H1 (cell line): ENCODE measurements around the gene MBNL2. TPM values are rescaled to one million over a fixed set of nuclear protein-coding genes. Genes with fewer than 3 reads are reported as not detected.

Experiments
- RNF2 ChIP-seq: fragments of 200-900, 300-1000 bp; sonication (generic); IDR thresholded peaks from 2 replicates; pipeline ENCODE4 v1.7.1; 2016; ENCODE audit warnings: borderline replicate concordance, low read depth, mild to moderate bottlenecking, antibody characterized with exemption, low read length; ENCODE audit not compliant: poor library complexity, severe bottlenecking; ENCODE audit errors: missing control alignments
- SRF ChIP-seq: IDR thresholded peaks from 2 replicates; pipeline ENCODE4 v1.6.1; 2011; ENCODE audit warnings: mild to moderate bottlenecking, low read depth, low read length, moderate library complexity
- polyA plus RNA-seq, 7 experiments: library from polyadenylated mRNA; depleted of rRNA in 3 of 7; stranded (reverse) in 5 of 7; unstranded in 2 of 7; fragments of >200 nt in 5 of 7; fragments of 200-250 nt in 2 of 7; gene quantifications; 1 replicate in 5 of 7; 2 replicates in 1 of 7; 4 replicates in 1 of 7; pipeline versions ENCODE4 v1.2.1 to v1.2.3, GENCODE V29; 2011 to 2013; ENCODE audit warnings: missing spikeins in 2 of 7, mixed read lengths in 2 of 7
- total RNA-seq: library from RNA; stranded (reverse); fragmentation: NEBNext Ultra II Directional; extraction: Animal tissue kit (Norgen Biotek cat#: 25700); gene quantifications from 2 replicates; pipeline ENCODE4 v1.2.1, GENCODE V29; 2021

The MBNL2 gene
- total and polyA plus RNA-seq, 2 of the 8 experiments (the other 6 are each of a cell fraction or from before 2014, with no cell fraction given) = 1.0 to 2.6 TPM

- no peak for TF ChIP-seq RNF2
- no peak for TF ChIP-seq SRF
Measured at GRCh38 chr13:97259410-97259797, 37.3 kb downstream of the MBNL2 start (continued).
